Measurements from ENCODE around the gene NKX2-8. TPM values are rescaled to one million over a fixed set of nuclear protein-coding genes. Genes with fewer than 3 reads are reported as not detected.
"Not testable (repeated sequence)": the region's sequence is repeated elsewhere in the genome, so short reads cannot be mapped to it uniquely, and the experiment has no call there.

Gene NKX2-8
- total and polyA plus RNA-seq, 4 donors: 0.45 to 1.3 (median 1.1) TPM

GRCh38 chr14:36555998-36556743, 26.2 kb downstream of the NKX2-8 start:
- no peaks in the 10 kb centered on the region for H3K36me3 ChIP-seq (ENCODE audit: control insufficient read depth in 4 of 4, insufficient read depth in 4 of 4, low read length in 4 of 4)
- H3K27ac ChIP-seq (ENCODE audit: low read depth in 1 of 2, low read length in 1 of 2): no peak overlapping the region
- 75% methylated on average over 6 of the region's 6 CpGs for WGBS, 2 donors
- H3K9ac ChIP-seq (ENCODE audit: insufficient read depth in 1 of 2, low read length in 2 of 2): no peak overlapping the region
- ATAC-seq (ENCODE audit: insufficient read depth, low FRiP score) (no peak), DNase-seq (no peak)
- H3K27me3 ChIP-seq (ENCODE audit: control insufficient read depth in 3 of 3, insufficient read depth in 3 of 3, low read length in 2 of 3): peaks cover 0 to 5% (median 0%) of the 10 kb centered on the region in 3 donors
- peaks cover 0 to 3% (median 0%) of the 10 kb centered on the region in 5 donors for H3K4me1 ChIP-seq (ENCODE audit: control insufficient read depth in 5 of 5, insufficient read depth in 5 of 5, low read length in 5 of 5)
- H3K9me3 ChIP-seq (ENCODE audit: control insufficient read depth in 4 of 4, insufficient read depth in 3 of 4, low read length in 3 of 4): no peaks in the 10 kb centered on the region
- TF ChIP-seq CTCF (IDR thresholded peaks at IDR 0.05; ENCODE audit: control extremely low read depth, extremely low read depth): no peak
- H3K4me3 ChIP-seq: no peak overlapping the region

GRCh38 chr14:36553656-36554260, 28.7 kb downstream of the NKX2-8 start:
- Histone ChIP-seq H3K4me3 (no peak overlapping the region), H3K27me3 (ENCODE audit: control insufficient read depth in 3 of 3, insufficient read depth in 3 of 3, low read length in 2 of 3) (no peaks in the 10 kb centered on the region), H3K9me3 (ENCODE audit: control insufficient read depth in 4 of 4, insufficient read depth in 3 of 4, low read length in 3 of 4) (no peaks in the 10 kb centered on the region), H3K4me1 (ENCODE audit: control insufficient read depth in 5 of 5, insufficient read depth in 5 of 5, low read length in 5 of 5) (peaks cover 0 to 3% (median 0%) of the 10 kb centered on the region in 5 donors), H3K27ac (ENCODE audit: low read depth in 1 of 2, low read length in 1 of 2) (no peak overlapping the region), H3K9ac (ENCODE audit: insufficient read depth in 1 of 2, low read length in 2 of 2) (no peak overlapping the region), H3K36me3 (ENCODE audit: control insufficient read depth in 4 of 4, insufficient read depth in 4 of 4, low read length in 4 of 4) (no peaks in the 10 kb centered on the region)
- WGBS, 2 donors: 42% methylated on average over 4 of the region's 4 CpGs
- DNase-seq (peak; percentile 21 to 67 (median 58)), ATAC-seq (ENCODE audit: insufficient read depth, low FRiP score) (peak; percentile 67)
- TF ChIP-seq CTCF (IDR thresholded peaks at IDR 0.05; ENCODE audit: control extremely low read depth, extremely low read depth): peak; percentile 14

GRCh38 chr14:36550899-36551298, 31.5 kb downstream of the NKX2-8 start:
- ATAC-seq (ENCODE audit: insufficient read depth, low FRiP score) (no peak), DNase-seq (no peak)
- Histone ChIP-seq H3K4me3 (no peak overlapping the region), H3K4me1 (ENCODE audit: control insufficient read depth in 5 of 5, insufficient read depth in 5 of 5, low read length in 5 of 5) (no peaks in the 10 kb centered on the region), H3K27me3 (ENCODE audit: control insufficient read depth in 3 of 3, insufficient read depth in 3 of 3, low read length in 2 of 3) (no peaks in the 10 kb centered on the region), H3K9ac (ENCODE audit: insufficient read depth in 1 of 2, low read length in 2 of 2) (no peak overlapping the region), H3K36me3 (ENCODE audit: control insufficient read depth in 4 of 4, insufficient read depth in 4 of 4, low read length in 4 of 4) (no peaks in the 10 kb centered on the region), H3K27ac (ENCODE audit: low read depth in 1 of 2, low read length in 1 of 2) (no peak overlapping the region), H3K9me3 (ENCODE audit: control insufficient read depth in 4 of 4, insufficient read depth in 3 of 4, low read length in 3 of 4) (no peaks in the 10 kb centered on the region)
- no peak for TF ChIP-seq CTCF (IDR thresholded peaks at IDR 0.05; ENCODE audit: control extremely low read depth, extremely low read depth)
- WGBS, 2 donors: 30 to 36% methylated on average over 1 of the region's 1 CpG

GRCh38 chr14:36544280-36544679, 38.1 kb downstream of the NKX2-8 start:
- DNase-seq; H3K36me3 ChIP-seq (ENCODE audit: control insufficient read depth in 4 of 4, insufficient read depth in 4 of 4, low read length in 4 of 4); H3K4me1 ChIP-seq (ENCODE audit: control insufficient read depth in 5 of 5, insufficient read depth in 5 of 5, low read length in 5 of 5); H3K27me3 ChIP-seq (ENCODE audit: control insufficient read depth in 3 of 3, insufficient read depth in 3 of 3, low read length in 2 of 3); H3K4me3 ChIP-seq; ATAC-seq (ENCODE audit: insufficient read depth, low FRiP score); H3K9ac ChIP-seq (ENCODE audit: insufficient read depth in 1 of 2, low read length in 2 of 2); H3K9me3 ChIP-seq (ENCODE audit: control insufficient read depth in 4 of 4, insufficient read depth in 3 of 4, low read length in 3 of 4); H3K27ac ChIP-seq (ENCODE audit: low read depth in 1 of 2, low read length in 1 of 2): not testable (repeated sequence)
- WGBS, 2 donors: 95 to 97% methylated on average over 16 of the region's 16 CpGs
